GM18951 (cell line): ENCODE results near the gene RASAL1.

Experiments used
- POLR2A ChIP-seq: IDR thresholded peaks from 4 replicates; pipeline ENCODE4 v1.6.1; 2011; ENCODE audit warnings: mild to moderate bottlenecking; ENCODE audit not compliant: insufficient read length, insufficient read depth; ENCODE audit errors: extremely low read depth
- in situ Hi-C: fragments of 300-500 bp; cut with MboI; formaldehyde crosslinking; loops from one replicate; pipeline ENCODE4 v1.12.0; 2022; ENCODE audit warnings: low sequenced_read_pairs, mixed read lengths, inconsistent platforms; ENCODE audit not compliant: unreplicated experiment

The RASAL1 gene

DNA sequence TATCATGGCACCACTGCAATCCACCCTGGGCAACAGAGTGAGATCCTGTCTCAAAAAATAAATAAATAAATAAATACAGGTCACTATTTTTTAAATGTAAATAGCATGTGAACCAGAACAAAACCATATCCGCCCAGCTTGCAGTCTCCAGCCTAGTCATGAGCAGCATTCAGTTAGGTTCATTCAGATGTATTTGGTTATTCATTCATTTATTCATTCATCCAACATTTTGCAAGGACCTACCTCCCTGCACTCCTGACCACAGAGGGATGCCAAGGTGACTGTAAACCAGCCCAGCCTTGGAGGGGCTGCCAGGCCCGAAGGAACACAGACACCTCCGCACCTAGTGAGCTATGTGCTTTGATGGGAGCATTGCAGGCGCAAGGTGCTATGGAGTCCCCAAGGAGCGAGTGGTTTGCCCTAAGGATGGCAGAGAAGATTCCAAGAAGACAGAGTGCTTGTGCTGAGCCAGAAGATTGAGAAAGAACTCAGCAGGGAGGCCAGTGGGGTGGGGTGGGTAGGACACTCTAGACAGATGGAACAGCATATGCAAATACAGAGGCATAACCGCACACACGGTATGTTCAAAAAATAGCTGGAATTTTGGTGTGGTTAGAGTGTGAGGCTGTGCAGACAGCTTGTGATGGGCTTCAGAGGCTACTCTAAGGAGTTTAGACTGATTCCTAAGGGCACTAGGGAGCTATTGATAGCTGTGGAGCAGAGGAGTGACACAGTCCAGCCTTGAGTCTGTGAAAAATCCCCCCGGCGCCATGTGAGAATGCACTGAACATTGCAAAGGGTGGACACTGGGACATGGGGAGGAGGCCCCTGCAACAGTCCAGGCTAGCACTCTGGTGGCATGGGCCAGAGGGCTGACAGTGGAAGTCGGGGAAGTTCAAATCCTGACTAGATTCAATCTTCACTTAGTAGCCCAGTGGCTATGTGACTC is 67.3 kb downstream of the RASAL1 start:
- in situ Hi-C loops, result no loop called here
- TF ChIP-seq POLR2A, result no peak

DNA sequence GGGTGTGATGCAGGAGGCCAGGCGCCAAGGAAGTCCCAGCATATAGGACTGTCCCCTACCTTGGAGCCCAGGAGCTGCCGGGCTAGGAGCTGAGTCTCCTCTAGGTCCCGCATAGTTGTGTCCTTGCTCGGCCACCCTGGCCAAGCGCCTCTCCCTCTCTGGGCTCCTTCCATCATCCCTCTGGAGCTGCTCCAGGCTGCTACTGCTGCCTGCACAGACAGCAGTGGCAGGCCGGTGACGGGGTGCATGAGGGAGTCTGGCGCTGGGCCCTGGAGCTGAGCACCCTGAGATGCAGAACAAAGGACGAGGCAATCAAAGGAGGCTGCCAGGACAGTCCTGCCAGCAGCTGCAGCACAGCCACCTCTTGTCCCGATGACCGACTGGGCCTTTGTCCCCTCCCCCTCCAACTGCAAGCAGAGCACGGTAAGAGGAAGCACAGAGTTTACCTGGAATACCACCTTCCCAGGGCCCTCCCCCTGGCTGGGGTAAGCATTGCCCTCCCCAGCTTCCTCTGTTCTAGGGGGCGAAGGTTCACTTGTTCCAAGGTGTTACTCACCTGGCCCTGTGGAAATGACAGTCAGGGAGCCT is 68.7 kb downstream of the RASAL1 start:
- in situ Hi-C loops, result no loop called here
- no peak for TF ChIP-seq POLR2A

DNA sequence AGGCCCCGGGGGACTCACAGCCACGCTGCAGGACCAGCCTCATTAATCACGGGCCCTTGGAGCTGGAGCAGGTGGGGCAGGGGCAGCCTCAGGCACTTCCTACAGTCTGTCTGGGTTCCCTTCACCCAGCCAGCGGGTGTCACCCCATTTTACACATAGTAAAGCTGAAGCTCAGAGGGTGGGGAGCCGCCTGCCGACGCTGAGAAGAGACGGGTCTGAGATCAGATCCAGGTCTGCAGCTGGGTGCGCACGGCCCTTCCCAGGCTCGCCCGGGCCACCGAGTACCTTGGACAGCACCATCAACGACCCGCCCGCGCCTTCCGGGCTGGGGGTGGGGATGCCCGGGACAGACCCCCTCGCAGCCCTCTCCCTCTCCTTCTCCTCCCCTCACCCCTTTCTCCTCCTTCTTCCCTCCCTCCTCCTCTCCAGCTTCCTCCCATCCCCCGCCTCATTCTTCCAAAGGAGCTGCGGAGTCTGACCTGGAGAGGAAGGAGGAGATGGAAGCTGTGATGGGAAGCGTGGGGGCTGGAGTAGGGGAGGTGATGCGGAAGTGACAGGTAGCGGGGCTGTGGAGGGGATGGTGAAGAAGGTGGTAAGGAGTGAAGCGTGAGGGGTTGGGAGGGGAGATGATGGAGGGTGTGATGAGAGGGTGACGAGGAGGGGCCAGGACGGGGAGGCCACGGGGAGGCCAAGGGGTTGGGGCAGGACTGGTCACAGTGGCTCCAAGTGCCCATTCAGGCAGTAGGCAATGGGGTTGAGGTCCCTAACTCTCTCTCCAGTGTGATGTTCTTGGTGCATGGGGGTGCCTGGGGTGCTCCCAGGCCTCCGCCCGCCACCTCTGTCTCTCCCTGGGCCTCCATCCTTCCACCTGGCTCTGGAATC is 70.2 kb downstream of the RASAL1 start:
- in situ Hi-C loops, result no loop called here
- no peak for TF ChIP-seq POLR2A

DNA sequence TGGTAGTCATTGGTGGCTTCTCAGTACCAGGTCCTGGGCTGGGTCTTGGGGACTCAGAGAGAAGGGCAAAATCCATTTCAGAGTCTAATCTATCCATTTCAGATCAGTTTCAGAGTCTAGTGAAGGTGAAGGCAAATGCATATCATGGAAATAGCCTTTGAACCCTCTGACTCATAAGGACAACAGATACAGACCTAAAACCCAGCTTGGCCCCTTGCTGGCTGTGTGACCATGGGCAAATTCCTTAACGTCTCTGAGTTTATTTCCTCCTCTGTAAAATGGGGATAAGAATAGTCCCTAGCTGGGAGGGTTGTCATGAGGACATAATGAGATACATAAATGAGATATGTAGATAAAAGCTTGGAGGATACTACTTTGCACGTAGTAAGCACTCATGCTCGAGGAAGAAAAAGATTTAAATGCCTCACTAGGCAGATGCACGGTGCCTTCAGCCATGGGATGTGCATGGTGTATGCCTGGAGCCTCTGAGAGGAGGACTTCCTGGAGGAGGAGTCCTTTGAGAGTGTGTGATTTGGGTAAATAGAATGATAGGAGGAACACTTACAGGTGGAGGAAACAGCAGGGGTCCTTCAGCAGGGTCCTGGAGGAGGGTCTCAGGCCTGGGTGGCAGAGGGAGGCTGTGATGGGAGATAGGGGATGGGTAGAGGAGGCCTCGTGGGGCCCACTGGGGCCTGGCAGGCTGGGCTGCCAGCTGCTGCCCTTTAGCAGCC is 71.0 kb downstream of the RASAL1 start:
- TF ChIP-seq POLR2A, result no peak
- in situ Hi-C loops, result no loop called here

DNA sequence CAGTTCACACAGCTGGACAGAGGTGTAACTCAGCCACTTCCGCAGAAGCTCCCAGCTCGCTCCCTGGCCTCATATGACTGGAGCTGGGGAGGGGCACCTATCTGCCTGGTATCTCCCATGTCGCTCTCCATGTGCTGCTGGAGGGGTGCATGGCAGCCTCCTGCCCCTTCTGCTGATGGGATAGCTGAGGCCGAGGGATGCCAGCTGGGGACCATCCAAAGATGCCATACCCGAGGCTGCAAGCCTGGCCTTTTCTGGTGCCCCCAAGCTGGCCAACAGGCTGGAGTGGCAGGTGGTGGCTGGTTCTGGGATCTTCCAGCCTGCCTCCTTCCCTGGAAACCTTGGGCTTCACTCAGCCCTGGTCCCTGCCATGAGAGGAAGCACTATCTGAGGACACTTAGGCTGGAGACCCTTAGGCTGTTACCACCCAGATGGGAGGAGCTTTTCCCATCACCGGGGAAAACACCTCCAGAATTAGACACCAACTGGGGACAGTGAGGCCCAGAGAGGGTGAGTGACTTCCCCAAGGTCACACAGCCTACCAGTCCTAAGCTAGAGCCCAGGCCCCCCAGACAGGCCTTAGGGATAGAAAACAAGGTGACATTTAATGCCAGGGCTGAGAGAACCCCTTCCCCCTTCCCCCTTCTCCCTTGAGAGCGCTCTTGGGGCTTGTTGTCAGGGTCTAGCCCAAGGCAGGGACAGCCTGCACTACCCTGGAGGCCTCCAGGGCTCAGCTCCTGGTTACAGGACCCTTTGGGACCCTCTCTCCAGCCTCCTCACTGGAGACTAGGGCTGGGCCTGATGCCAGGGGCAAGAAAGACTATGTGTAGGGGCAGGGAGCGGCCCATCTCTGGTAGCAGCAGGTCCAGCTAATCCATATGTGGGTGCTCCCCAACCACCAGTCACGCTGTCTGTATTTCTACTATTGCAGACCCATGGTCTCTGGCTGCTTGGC is 71.9 kb downstream of the RASAL1 start:
- TF ChIP-seq POLR2A, result no peak
- in situ Hi-C loops, result no loop called here

DNA sequence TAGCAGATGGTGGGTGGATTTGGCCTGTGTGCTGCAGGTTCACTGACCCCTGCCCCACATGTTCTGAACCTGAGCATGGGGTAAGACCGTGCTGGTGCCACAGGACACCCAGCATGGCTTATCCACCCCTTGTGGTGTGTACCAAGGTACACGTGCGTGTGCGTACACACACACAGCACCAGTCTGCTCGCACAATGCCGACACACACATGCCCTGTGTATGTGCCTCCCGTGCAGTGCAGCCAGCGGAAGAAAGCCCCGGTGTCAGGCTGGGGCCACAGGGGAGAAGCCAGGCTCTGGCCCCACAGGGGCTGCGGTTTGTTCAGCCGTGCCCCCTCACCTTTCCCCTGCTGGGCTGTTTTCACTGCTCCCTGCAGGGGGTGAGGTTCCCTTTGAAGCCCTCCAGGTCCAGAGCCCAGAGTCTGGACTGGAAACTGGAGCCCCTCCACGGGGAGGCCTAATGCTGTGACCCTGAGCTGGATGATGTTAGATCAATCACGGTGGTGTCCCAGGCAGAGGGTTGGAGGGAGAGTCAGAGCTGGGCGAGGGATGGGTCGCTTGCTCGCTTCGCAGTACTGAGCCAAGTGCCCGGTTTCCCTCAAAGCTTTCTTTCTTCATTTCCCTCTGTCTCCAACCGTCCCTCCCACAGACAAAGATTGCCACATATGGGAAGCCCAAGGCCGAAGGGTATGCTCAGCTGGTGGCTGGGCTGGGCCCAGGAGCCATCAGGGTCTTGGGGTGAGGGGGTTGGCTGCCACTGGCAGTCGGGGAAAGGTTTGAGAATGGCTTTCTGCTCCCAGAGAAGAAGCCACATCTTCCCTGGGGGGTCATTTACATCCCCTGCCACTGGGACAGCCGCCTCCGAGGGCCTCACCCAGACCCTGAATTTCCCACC is 72.8 kb downstream of the RASAL1 start:
- no peak for TF ChIP-seq POLR2A
- in situ Hi-C loops, result no loop called here

DNA sequence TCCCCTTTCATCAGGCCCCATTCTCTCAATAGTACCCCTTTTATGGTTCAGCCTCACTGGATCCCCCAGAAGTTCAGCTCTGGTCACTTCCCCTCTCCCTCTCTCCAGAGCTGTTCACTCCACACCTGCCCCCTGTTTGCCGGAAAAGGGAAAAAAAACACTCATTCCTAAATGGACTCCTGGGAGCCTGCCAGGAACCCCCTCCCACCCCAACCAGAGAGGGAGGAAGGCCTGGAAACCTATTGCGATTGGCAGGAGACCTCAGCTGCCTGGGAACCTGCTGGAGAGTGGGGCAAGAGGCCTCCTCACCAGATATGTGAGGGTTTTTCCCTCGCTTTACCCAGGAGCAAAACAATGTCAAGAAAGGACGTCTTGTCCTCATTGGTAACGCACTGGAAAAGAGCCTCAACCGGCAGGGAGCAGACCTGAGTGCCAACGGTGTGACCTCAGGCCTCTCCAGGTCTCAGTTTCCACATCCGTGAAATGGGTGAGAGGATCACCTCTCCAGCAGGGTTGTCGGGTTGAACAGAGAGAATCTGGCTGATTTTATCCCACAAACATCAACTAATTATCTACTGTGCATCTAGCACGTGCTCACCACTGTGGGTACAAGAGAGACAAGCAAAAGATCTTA is 74.4 kb downstream of the RASAL1 start:
- no peak for TF ChIP-seq POLR2A
- in situ Hi-C loops, result no loop called here

DNA sequence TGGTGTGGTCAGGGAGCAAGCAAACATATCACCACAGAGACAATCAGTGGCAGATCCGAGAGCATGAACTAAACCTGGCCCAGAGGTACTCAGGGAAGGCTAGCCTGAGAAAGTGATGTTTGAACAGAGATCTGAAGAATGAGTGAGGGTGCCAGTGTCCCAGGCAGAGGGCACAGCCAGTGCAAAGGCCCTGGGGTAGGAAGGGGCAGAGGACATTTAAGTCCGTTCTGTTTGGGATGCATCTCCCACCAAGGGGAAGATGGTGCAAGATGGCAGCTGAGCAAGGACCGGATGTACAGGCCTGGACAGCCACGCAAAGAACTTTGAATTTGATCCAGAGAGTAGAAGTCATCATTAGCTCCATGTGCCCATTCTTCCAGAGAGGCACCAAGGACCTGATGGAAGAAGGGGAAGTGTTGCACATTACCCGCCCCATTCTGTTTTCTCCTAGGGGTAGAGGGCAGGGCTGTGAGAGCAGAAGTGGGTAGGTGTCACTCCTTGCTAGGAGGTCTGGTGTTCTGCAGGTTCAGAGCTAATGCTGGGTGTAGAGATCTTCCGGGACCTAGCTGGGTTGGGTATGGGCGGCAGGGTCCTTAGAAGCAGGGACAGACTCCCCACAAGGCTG is 75.1 kb downstream of the RASAL1 start:
- TF ChIP-seq POLR2A, result no peak
- in situ Hi-C loops, result no loop called here

DNA sequence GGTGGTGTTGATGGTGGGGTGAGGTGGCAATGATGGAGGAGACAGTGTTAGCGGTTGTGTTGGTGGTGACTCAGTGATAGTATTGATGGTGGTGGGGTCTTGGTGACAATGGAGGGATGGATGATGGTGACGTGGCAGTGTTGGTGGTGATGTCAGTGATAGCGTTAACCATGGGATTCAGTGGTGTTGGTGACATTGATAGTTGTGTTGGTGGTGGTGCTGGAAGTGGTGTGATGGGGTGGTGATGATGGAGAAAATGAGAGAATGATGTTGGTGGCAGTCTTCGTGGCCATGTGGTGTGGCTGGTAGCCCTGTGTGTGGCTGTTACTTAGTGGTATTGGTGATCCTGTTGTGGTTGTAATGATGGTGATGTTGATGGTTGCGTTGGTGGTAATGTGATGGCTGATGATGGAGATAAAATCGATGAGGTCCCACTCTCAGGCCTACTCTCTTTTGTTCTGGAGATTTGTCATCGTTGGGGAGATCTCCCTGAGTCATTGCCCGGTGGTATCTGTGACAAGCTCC is 76.4 kb downstream of the RASAL1 start:
- in situ Hi-C loops, result loop anchor here (10.0 kb wide), 1 partner anchor 46 kb away; no protein-coding TSS in a partner anchor
- TF ChIP-seq POLR2A, result no peak

DNA sequence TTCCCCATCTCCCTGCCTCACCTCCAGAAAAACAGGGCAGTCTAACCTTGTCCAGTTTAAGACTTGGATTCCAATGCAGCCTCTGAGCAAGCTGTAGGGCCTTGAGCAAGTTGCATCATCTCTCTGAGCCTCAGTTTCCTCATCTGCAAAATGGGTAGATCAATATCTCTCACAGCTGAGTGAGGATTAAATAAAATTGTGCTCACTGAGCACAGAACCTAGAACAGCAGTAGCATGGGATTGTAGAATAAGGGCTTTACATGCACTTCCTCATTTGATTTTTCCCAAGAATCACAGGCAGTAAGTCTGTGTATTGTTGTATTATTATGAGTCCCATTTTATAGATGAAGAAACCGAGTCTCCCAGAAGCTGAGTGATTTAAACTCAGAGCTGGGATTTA is 77.0 kb downstream of the RASAL1 start:
- TF ChIP-seq POLR2A, result no peak
- in situ Hi-C loops, result loop anchor here (10.0 kb wide), 1 partner anchor 46 kb away; no protein-coding TSS in a partner anchor
